Activated T-cell treated with anti-CD3 and anti-CD28 coated beads, Interleukin-2, amount 50 U/mL, for 4 hours (primary cell): ENCODE measurements around the gene B4GALT5. TPM values are rescaled to one million over a fixed set of nuclear protein-coding genes. Genes with fewer than 3 reads are reported as not detected.
"Not testable (repeated sequence)": the region's sequence is repeated elsewhere in the genome, so short reads cannot be mapped to it uniquely, and the experiment has no call there.

ENCODE experiments used
- ATAC-seq, 2 donors: fragments of 200-7000 bp; cut with Tn5 transposase; one replicate each; pipeline ENCODE4 v1.10.0; 2021
- DNase-seq: peaks from one replicate; pipeline ENCODE4 v3.0.0-alpha.2; 2020
- H3K27me3 Mint-ChIP-seq: one replicate; pipeline ENCODE4 v1.8.0; 2021; ENCODE audit warnings: low read depth, mixed read lengths
- H3K36me3 Mint-ChIP-seq: one replicate; pipeline ENCODE4 v1.8.0; 2022; ENCODE audit warnings: mixed read lengths; ENCODE audit not compliant: insufficient read depth
- H3K4me1 Mint-ChIP-seq: one replicate; pipeline ENCODE4 v1.8.0; 2021; ENCODE audit warnings: low read depth, mixed read lengths
- H3K4me3 Mint-ChIP-seq: one replicate; pipeline ENCODE4 v1.8.0; 2021; ENCODE audit warnings: mild to moderate bottlenecking, moderate library complexity, mixed read lengths
- H3K9me3 Mint-ChIP-seq: one replicate; pipeline ENCODE4 v1.8.0; 2021; ENCODE audit warnings: mixed read lengths
- total RNA-seq, 3 donors: library from RNA; stranded (reverse); gene quantifications; one replicate each; pipeline ENCODE4 v1.2.1, GENCODE V29; 2021

Gene B4GALT5
- total RNA-seq, 3 donors from 2014 or later: 41.6 to 51.9 (median 44.5) TPM

DNA sequence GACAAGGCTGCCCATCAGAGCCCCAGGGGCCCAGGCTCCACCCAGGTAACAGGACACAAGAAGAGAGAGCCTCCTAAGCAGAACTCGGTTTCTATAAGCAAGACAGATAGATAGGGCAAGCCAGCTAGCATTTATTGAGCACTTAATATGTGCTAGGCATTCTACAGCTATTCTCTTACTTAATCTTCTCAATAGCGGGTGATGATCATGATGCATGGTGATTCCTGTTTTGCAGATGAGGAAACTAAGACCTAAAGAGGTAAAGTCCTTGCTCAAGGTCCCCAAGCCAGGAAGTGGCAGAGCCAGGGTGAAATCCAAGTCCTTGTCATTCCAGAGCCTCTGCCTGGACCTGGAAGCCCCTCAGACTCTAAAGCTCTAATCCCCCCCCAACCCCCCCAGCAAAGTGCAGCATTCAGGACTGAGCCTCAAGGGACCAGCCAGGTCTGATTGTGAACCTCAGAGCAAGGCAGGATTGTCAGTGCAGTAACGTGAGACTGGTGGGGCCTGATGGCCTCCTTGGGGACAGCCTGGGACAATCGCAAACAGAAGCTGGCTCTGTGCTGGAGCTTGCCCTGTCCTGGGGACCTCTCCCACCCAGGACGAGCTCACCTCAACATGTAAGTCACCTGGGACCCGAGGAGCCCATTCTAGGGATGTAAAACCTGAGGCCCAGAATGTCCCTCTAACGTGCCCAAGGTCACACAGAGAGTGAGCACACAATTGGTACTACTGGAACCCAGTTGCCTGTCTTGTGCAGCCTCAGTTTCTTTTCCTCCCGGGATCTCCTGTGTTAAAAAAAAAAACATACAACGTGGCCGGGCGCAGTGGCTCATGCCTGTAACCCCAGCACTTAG, 97.3 kb downstream of the B4GALT5 start:
- Mint-ChIP-seq H3K4me1 (no peaks in the 10 kb centered on the region), H3K9me3 (no peaks in the 10 kb centered on the region), H3K36me3 (no peaks in the 10 kb centered on the region), H3K4me3 (no peak overlapping the region), H3K27me3 (peaks cover under 1% of the 10 kb centered on the region)
- DNase-seq: no peak
- no peak for ATAC-seq

GRCh38 chr20:49615401-49616153, 98.1 kb downstream of the B4GALT5 start:
- Mint-ChIP-seq H3K4me3 (no peak overlapping the region), H3K27me3 (no peaks in the 10 kb centered on the region), H3K36me3 (no peaks in the 10 kb centered on the region)

GRCh38 chr20:49615051-49615400, 98.7 kb downstream of the B4GALT5 start:
- not testable (repeated sequence) for DNase-seq, H3K4me1 Mint-ChIP-seq, H3K36me3 Mint-ChIP-seq, H3K4me3 Mint-ChIP-seq, H3K27me3 Mint-ChIP-seq, H3K9me3 Mint-ChIP-seq, ATAC-seq

More at GRCh38 chr20:49615401-49616153, 98.1 kb downstream of the B4GALT5 start:
- DNase-seq (no peak), ATAC-seq (no peak)
- Mint-ChIP-seq H3K4me1 (peaks cover 5% of the 10 kb centered on the region), H3K9me3 (no peaks in the 10 kb centered on the region)

- H3K4me1 Mint-ChIP-seq: peaks cover 6% of the 10 kb centered on the region
- ATAC-seq (no peak), DNase-seq (no peak)
- H3K4me3 Mint-ChIP-seq: no peak overlapping the region
- no peaks in the 10 kb centered on the region for H3K9me3 Mint-ChIP-seq
- H3K36me3 Mint-ChIP-seq: no peaks in the 10 kb centered on the region
- no peaks in the 10 kb centered on the region for H3K27me3 Mint-ChIP-seq
Observed at GRCh38 chr20:49614338-49615050, 99.2 kb downstream of the B4GALT5 start.

DNA sequence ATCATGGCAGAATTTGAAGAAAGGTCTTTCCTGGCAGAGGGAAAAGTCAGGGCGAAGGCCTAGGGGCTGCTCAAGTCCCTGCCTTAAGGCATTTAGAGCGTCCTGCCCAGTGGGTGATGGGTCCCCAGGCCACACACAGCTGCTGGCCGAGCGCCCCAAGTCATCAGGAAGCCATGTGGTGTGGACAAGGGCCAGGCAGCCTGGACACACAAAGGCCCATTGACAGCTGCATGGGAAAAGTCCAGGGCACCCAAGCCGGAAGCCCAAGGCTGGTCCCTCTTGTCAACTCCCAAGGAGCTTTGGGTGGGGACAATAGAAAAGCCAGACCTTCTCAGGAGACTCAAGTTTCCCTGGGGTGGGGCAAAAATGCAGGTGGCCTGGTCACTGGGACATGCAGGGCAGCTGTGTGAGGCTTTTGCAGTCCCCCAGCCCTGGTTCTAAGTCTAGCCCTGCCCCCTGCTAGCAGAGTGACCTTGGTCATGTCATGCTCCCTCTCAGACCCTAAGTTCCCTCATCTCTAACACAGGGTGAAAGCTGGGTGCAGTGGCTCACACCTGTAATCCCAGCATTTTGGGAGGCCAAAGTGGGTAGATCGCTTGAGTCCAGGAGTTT, 101.4 kb downstream of the B4GALT5 start:
- no peak for DNase-seq
- Mint-ChIP-seq H3K4me1 (peaks cover 17% of the 10 kb centered on the region), H3K4me3 (no peak overlapping the region)

DNA sequence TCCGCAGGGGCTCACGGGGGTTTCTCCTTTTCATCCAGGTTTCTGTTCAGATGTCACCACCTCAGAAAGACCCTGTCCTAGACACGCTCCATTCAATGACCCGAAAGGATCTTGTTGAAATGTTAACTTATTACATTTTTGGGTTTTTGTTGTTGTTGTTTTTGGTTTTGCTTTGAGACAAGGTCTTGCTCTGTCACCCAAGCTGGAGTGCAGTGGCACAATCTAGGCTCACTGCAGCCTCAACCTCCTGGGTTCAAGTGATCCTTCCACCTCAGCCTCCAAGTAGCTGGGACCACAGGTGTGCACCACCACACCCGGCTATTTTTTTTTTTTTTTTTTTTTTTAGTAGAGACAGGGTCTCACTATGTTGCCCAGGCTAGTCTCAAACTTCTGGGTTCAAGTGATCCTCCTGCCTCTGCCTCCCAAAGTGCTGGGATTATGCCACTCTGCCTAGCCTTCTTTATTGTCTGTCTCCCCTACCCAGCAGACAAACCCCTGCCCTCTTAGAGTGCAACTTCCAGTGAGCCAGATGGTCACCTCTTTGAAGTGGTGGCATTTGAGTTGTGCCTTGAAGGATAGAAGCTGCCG, 102.0 kb downstream of the B4GALT5 start:
- not testable (repeated sequence) for H3K36me3 Mint-ChIP-seq, DNase-seq, ATAC-seq, H3K4me3 Mint-ChIP-seq, H3K9me3 Mint-ChIP-seq, H3K27me3 Mint-ChIP-seq
- peaks cover 17% of the 10 kb centered on the region for H3K4me1 Mint-ChIP-seq

More for the DNA sequence above, 101.4 kb downstream of the B4GALT5 start:
- no peaks in the 10 kb centered on the region for H3K9me3 Mint-ChIP-seq
- no peak for ATAC-seq
- no peaks in the 10 kb centered on the region for H3K36me3 Mint-ChIP-seq
- H3K27me3 Mint-ChIP-seq: peaks cover 9% of the 10 kb centered on the region

- Mint-ChIP-seq H3K27me3 (peaks cover 9% of the 10 kb centered on the region), H3K9me3 (no peaks in the 10 kb centered on the region), H3K4me1 (peaks cover 17% of the 10 kb centered on the region), H3K4me3 (peak overlapping the region; percentile 40), H3K36me3 (no peaks in the 10 kb centered on the region)
- peak; percentile 68 for DNase-seq
- peak; percentile 75 to 80 for ATAC-seq
Observed at GRCh38 chr20:49610691-49611538, 102.8 kb downstream of the B4GALT5 start.

GRCh38 chr20:49608752-49609670, 104.7 kb downstream of the B4GALT5 start:
- Mint-ChIP-seq H3K9me3 (no peaks in the 10 kb centered on the region), H3K4me3 (no peak overlapping the region), H3K4me1 (peaks cover 17% of the 10 kb centered on the region), H3K27me3 (peaks cover 9% of the 10 kb centered on the region), H3K36me3 (no peaks in the 10 kb centered on the region)
- peak; percentile 70 for DNase-seq
- peak; percentile 72 to 76 for ATAC-seq

GRCh38 chr20:49607568-49607967, 106.1 kb downstream of the B4GALT5 start:
- H3K36me3 Mint-ChIP-seq: no peaks in the 10 kb centered on the region
- H3K27me3 Mint-ChIP-seq: peaks cover 9% of the 10 kb centered on the region
- DNase-seq: no peak
- peaks cover 17% of the 10 kb centered on the region for H3K4me1 Mint-ChIP-seq
- no peaks in the 10 kb centered on the region for H3K9me3 Mint-ChIP-seq
- ATAC-seq: no peak
- no peak overlapping the region for H3K4me3 Mint-ChIP-seq

GRCh38 chr20:49603209-49603627, 110.5 kb downstream of the B4GALT5 start:
- DNase-seq: no peak
- H3K27me3 Mint-ChIP-seq: peaks cover 3% of the 10 kb centered on the region
- ATAC-seq: no peak
- H3K36me3 Mint-ChIP-seq: no peaks in the 10 kb centered on the region
- peaks cover 3% of the 10 kb centered on the region for H3K4me1 Mint-ChIP-seq
- no peaks in the 10 kb centered on the region for H3K9me3 Mint-ChIP-seq
- no peak overlapping the region for H3K4me3 Mint-ChIP-seq

GRCh38 chr20:49602345-49603208, 111.1 kb downstream of the B4GALT5 start:
- no peak for DNase-seq
- H3K4me1 Mint-ChIP-seq: peaks cover 4% of the 10 kb centered on the region
- no peak overlapping the region for H3K4me3 Mint-ChIP-seq
- H3K36me3 Mint-ChIP-seq: no peaks in the 10 kb centered on the region
- no peaks in the 10 kb centered on the region for H3K9me3 Mint-ChIP-seq
- peaks cover under 1% of the 10 kb centered on the region for H3K27me3 Mint-ChIP-seq
- ATAC-seq: no peak
